T-helper 9 cell (primary cell): ENCODE measurements around the gene KRTAP10-9.
"Not testable (repeated sequence)": the region's sequence is repeated elsewhere in the genome, so short reads cannot be mapped to it uniquely, and the experiment has no call there.

Experiments used
- DNase-seq: peaks from one replicate; pipeline ENCODE4 v3.0.0-alpha.2; 2020

Gene KRTAP10-9

GRCh38 chr21:44615911-44616590, 10.8 kb upstream of the KRTAP10-9 start:
- no peak for DNase-seq

DNA sequence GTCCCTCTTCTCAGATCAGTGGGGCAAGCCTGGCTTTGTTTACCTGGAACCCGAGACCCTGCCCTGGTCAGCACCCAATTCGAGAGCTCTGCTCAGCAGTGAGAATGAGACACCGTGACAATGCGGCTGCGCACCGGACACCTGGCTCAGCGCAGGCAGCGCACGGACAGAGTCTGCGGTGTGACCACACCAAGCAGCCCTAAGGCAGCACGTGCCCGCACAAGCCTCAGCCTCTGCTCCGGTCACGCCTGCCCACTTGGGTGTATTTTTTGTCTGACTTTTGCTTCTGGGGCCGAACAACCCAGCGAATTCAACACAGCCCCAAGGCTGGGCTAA, 10.3 kb upstream of the KRTAP10-9 start:
- DNase-seq: no peak

DNA sequence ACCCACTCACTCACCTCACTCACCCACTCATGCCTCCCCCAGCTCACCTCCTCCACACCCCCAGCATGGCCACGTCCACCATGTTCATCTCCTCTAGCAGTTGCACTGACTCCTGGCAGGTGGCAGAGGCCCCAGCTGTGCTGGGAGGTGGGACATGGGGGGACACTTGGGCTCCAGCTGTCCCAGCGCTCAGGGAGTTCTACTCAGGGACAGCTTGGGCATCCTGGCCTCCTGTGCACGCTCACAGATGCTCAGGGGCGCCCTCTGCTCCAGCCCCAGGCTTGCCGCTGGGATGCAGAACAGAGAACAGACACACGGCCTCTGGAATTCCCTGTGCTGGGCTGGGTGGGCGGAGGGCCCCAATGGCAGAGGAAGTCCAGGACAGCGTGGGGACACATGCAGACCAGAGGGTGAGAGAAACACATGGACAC, 9.8 kb upstream of the KRTAP10-9 start:
- DNase-seq: no peak

- no peak for DNase-seq
These were observed 8.4 kb upstream of the KRTAP10-9 start for GRCh38 chr21:44618504-44618903.

DNA sequence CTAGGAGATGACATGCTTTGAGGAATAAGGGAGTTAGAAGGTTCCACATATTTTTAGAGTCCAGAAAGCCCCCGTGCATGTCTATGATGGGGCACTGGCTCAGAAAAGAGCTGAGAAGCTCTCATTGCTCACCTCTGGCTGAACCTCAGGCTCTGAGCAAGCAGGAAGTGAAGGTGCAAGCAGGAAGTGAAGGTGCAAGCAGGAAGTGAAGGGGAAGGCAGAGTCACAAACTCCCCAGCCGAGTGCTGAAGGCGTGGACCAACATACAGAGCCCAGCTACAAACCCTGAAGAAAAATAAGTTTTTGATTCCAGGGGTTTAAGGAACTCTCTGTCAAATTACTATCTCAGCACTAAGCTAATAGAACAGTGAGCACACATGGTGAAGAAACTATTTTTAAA, 8.0 kb upstream of the KRTAP10-9 start:
- DNase-seq: peak; percentile 37

- no peak for DNase-seq
These were observed 7.0 kb upstream of the KRTAP10-9 start for GRCh38 chr21:44619886-44620285.

- no peak for DNase-seq
These were observed 3.3 kb upstream of the KRTAP10-9 start for GRCh38 chr21:44623575-44623974.

- DNase-seq: no peak
These were observed 1.1 kb upstream of the KRTAP10-9 start for GRCh38 chr21:44625756-44626155.

DNA sequence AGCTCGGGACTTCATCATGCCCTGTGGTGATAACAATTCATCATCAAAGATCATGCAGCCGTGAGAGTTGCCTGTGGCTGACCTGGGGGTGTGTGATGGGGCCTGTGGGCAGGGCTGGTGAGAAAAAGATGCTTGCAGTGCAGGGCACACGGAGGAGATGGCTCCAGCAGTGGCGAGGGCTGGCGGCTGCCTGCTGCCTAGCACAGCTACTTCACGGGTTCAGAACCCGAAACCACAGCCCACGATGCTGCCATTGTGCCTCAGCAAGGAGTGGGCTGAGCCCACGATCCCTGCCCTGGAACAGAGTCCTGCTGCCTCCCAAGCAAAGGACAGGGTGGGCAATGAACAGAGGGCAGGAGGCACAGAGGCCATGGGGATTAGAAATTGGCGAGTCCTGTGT, 631 bp upstream of the KRTAP10-9 start:
- DNase-seq: no peak

DNA sequence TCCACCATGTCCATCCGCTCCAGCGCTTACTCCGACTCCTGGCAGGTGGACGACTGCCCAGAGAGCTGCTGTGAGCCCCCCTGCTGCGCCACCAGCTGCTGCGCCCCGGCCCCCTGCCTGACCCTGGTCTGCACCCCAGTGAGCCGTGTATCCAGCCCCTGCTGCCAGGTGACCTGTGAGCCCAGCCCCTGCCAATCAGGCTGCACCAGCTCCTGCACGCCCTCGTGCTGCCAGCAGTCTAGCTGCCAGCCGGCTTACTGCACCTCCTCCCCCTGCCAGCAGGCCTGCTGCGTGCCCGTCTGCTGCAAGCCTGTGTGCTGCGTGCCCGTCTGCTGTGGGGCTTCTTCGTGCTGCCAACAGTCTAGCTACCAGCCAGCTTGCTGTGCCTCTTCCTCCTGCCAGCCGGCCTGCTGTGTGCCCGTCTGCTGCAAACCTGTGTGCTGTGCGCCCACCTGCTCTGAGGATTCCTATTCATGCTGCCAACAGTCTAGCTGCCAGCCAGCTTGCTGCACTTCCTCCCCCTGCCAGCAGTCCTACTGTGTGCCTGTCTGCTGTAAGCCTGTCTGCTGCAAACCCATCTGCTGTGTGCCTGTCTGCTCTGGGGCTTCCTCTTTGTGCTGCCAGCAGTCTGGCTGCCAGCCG, 409 bp downstream of the KRTAP10-9 start:
- DNase-seq: not testable (repeated sequence)

DNA sequence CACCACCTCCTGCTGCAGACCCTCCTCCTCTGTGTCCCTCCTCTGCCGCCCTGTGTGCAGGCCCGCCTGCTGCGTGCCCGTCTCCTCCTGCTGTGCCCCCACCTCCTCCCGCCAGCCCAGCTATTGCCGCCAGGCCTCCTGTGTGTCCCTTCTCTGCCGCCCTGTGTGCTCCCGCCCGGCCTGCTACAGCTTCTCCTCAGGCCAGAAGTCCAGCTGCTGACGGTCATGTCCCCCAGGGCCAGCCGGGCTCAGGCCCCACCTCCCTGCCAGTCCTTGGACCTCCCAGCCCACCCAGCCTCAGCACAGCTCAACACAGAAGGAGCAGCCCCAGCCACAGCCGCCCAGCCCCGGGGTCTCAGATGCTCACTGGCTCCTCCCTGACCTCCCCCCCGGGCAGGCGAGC, 939 bp downstream of the KRTAP10-9 start:
- DNase-seq: not testable (repeated sequence)

DNA sequence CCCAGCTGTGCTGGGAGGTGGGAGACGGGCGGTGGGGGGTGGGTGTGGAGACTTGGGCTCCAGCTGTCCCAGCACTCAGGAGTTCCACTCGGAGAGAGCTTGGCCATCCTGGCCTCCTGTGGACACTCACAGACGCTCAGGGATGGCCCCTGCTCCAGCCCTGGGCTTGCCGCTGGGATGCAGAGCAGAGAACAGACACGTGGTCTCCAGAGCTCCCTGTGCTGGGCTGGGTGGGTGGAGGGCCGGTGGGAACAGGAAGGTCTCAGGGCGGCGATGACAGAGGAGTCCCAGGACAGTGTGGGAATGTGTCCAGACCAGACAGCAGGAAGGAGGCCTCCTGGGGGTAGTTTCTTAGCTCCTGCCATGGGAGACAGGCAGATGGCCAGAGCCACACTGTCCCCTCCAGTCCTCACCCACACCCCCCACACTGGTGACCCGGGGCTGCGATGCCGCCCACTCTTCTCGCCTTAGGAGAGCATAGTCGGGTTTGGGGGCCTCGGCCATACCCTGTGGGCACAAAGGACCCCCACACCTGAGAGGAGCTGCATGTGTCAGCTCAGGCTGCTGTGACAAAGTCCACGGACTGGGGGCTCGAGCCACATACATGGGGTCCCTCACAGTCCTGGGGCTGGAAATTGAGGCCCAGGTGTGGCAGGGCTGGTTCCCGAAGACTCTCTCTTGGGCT, 2.0 kb downstream of the KRTAP10-9 start:
- no peak for DNase-seq

GRCh38 chr21:44630440-44630839, 3.5 kb downstream of the KRTAP10-9 start:
- DNase-seq: no peak

GRCh38 chr21:44632067-44632466, 5.2 kb downstream of the KRTAP10-9 start:
- DNase-seq: no peak

DNA sequence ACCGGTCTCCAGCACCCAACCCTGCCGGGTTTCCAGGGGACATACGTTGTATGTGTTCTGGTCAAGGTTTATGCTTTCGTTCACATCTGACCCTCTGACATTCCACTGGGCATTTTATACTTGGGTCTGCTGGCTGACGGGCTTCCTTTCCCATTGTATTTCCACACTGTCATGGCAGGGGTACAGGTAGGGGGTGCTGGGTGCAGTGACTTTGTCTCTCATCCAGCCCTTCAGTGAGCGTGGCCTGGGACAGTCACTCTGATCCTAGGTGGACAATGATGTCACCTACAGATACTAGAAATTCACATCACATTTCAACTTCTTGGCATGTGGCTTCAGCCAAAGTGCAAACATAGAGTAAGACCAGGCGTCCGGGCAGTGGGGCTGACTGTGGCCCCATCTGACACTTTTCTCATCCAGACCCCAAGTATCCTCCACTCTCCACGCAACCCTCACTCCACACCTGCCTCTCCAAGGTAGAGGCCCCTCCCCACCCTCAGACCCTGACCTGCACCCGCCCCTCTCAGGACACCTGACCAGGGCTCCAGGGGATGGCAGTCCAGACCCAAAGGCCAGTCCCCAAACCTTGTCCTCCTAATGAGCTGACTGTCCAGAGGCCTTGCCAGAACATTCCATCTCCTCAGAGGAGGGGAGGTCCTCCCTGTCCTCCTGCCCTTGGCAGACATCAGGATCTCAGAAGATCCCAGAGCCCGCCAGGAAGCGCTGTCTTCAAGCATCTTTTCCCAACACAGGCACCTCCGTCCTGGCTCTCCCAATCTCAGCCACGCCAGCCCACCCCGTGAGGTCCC, 9.5 kb downstream of the KRTAP10-9 start:
- DNase-seq: no peak

- DNase-seq: no peak
These were observed 10.3 kb downstream of the KRTAP10-9 start, which contains the start of gene KRTAP10-10 for GRCh38 chr21:44637018-44637850. Gene KRTAP10-10, plus strand, starts transcription at chr21:44637356. Its CDS starts 62 bp downstream, at chr21:44637418.

GRCh38 chr21:44637851-44638348, 11.0 kb downstream of the KRTAP10-9 start:
- DNase-seq: not testable (repeated sequence)

DNA sequence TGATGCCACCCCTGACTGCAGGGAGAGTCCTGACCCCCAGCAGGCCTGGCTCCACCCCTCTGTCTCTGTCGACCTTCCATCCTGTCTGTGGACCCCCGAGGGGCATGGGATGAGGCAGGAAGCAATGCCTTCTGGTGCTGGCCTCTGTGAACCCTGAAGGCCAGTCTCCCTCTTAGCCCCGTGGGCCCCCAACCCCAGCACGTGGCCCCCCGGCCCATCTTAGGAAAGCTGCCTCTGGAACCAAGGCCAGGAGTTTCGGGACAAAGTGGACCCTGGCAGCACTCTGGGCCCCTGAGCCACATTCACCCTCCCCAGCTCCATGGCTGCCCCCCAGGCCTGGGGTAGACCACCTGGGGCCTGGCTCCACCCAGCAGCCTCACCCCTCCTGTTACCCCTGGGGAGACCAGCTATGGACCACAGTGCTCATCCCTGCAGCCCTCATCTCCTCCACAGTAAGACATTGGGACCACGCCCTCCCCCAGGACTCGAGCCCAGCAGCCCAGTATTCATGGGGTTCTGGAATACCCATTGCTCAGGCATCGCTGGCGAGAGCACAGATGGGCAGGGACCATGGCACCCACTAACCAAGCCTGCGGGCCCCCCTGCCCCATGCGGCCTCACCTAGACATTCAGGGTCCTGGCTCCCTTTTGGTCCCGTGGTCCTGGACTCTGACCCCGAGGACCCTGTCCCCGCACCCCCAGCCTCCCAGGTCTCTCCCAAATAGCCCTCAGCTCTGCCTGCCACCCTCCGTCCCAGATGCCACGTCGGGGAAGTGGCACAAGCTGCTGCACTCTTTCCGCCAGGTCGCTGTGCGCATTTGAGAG, 11.8 kb downstream of the KRTAP10-9 start:
- DNase-seq: not testable (repeated sequence)

- DNase-seq: no peak
These were observed 12.4 kb downstream of the KRTAP10-9 start for GRCh38 chr21:44639331-44639655.

DNA sequence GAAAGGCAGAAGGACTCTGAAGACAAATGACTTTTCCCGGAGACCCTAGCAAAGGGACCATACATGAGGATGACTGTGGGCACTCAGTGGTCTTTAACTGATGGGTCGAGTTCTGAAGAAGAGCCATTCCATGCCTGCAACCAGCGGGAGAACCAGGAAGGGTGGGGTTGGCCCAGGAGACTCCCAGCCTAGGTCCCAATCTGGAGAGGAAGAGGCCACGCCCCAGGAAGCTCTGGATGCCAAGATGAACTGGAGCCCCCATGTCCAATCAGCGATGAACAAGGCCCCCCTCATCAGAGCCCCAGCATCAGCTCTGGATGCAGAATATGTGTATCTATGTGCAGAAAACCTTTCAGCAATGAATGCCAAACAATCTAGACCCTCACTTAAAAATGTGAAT, 13.9 kb downstream of the KRTAP10-9 start:
- DNase-seq: no peak

GRCh38 chr21:44643741-44644310, 16.9 kb downstream of the KRTAP10-9 start:
- DNase-seq: no peak
